Activated T-helper 1 cell treated with Interleukin-2 at 50 U/mL for 16 hours (primary cell): ENCODE results near the gene COL12A1.

ENCODE experiments used
- DNase-seq: peaks from one replicate; pipeline ENCODE4 v3.0.0-alpha.2; 2020; ENCODE audit warnings: low read depth

COL12A1 gene

DNA sequence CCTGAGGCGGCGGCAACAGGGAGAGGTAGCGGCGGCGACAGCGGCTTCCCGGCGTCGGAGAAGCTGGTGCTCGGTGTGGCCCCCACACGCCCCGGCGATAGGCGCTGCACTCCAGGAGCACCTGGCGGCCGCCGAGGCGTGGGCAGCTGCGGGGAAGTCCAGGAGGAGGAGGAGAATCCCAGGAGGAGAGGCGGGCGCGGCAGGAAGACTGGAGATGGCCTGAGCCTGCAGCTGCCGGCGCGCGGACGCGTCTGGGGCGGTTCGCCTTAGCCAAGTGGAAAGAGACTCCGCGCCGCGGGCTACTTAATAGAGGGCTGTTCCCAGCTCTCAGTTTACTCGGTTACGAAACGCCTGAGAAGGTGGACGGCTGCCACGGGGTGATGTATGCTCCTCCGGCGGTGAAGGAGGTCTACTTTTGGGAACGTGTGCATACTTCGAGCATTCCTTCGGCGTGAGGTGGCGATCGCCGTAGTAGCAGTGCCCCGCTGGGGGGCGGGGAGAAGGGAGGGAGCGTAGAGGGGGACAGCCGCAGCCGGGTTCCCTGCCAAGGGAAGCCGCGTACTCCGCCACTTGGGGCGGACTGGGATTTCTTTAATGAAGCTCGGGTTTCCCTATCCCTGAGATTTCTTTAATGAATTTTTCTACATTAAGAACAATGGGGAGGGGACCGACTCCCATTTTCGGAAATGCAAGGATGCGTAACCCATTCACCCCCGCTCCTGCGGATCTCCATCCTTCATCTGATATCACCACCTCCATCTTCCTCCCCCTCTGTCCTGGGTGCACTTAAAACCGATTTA, at the start of gene COL12A1:
Gene COL12A1 (minus strand): TSS at position 278 of the 800 bp plus-strand sequence. CDS start 3,261 bp downstream, outside the sequence.
- DNase-seq, result no peak

- DNase-seq, result no peak
These were observed 44.7 kb upstream of the COL12A1 start for GRCh38 chr6:75250552-75250951.

DNA sequence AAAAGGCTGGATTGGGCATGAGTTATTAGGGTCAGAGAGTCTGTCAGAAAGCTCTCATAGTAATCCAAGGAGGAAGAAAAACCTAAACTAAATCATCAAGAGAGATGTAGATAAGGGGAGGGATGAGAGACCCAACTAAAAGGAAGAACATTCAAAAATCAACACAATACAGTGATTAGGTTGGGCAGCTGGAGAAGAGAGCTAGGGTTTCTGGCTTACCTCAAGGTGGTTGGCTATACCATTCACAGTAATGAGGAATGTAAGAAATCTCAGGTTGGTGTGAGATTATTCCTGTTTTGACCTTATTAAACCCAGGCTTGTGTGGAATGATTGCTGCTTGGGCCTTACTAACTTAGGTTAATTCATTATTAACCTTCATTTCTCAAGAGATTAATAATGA, 44.0 kb upstream of the COL12A1 start:
- no peak for DNase-seq

GRCh38 chr6:75246386-75246785, 40.5 kb upstream of the COL12A1 start:
- DNase-seq, result no peak

DNA sequence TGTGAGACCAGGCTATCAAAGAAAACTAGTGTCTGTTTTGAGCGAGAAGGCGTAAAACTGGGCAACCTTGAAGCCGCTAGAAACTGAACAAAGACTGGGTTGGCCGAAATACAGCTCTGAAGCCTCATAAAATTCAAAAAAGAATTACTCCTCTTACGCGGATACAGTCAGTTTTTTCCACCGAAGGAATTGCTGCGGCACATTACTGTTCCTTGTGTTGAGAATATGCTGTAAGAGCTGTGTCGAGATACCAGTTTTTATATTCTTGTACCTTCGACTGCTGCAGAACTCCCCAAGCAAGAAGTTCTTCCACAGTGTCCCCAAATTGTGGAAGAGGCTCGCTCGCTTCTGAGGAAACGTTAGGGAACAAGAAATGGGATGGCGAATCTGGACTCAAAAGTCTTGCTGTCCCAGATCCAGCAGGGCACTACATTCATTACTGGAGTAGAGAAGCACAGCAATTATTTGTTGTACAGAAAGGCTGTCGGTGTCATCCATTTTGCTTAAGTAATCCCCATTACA, 38.3 kb upstream of the COL12A1 start:
- DNase-seq, result no peak

GRCh38 chr6:75243333-75244062, 37.6 kb upstream of the COL12A1 start, which contains the start of gene COX7A2:
TSS of gene COX7A2 (minus strand) at chr6:75243801. CDS start at chr6:75243734, 67 bp downstream.
- DNase-seq, result peak; percentile 73

- DNase-seq, result no peak
These were observed 30.8 kb upstream of the COL12A1 start for GRCh38 chr6:75236630-75237029.

DNA sequence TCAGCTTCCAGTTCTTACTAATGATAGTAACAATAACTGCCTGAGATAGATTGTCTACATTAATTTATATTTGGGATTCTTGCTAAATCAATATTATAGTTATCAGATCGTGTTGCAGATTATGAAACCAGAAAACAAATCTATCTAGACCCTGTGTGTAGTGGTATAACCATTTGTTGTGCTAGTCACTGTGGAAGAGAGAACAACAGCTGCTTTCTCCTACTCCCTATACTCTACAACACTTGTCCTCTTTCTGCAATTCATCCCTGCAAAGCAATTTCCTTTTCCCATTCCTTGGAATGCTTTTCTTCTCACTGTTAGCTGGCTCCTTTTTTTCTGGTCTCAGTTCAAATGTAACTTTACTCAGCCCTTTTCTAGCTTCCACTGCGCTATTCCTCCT, 29.4 kb upstream of the COL12A1 start:
- no peak for DNase-seq

- no peak for DNase-seq
These were observed 28.4 kb upstream of the COL12A1 start for GRCh38 chr6:75234126-75234865.

- DNase-seq, result no peak
These were observed 27.3 kb upstream of the COL12A1 start for GRCh38 chr6:75233092-75233615.

GRCh38 chr6:75230484-75231325, 24.9 kb upstream of the COL12A1 start:
- no peak for DNase-seq

- DNase-seq, result no peak
These were observed 18.6 kb upstream of the COL12A1 start for GRCh38 chr6:75224303-75224926.

DNA sequence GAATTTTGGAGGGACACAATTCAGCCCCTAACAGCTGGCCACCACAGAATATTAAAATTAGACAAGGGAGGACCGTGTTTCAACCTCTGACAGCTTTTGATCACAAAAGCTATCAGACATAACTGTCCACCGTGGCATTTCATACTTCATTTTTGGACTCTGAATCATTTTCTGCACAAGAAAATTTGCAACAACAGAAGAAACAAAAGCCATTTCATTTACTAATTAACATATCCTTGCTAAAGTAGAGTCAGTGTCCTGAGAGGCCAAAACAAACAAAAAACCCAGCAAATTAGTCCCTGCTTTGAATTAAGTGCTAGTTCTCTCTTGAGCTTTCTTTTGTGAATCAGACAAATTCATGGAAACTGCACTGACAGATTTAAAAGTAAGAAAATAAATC, 17.6 kb upstream of the COL12A1 start:
- DNase-seq, result no peak

DNA sequence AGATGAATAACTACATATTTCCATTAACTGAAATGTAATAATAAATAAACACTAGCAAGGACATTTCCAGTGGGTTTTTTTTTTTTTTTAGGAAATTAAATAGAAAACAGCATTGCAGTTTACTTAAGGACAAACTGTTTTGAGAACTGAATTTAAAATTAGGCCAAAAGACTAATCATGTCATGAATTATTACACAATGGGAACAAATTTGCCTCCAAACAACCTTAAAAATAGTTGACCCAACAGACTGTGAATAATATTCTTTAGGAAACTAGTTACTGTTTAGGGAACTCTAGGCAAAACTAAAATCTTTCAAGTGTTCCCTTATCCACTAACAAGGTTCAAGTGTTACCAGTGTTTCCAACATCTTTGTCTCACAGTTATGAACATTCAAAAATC, 16.4 kb upstream of the COL12A1 start:
- DNase-seq, result no peak

GRCh38 chr6:75221116-75221515, 15.3 kb upstream of the COL12A1 start:
- no peak for DNase-seq

GRCh38 chr6:75220357-75220756, 14.5 kb upstream of the COL12A1 start:
- no peak for DNase-seq

DNA sequence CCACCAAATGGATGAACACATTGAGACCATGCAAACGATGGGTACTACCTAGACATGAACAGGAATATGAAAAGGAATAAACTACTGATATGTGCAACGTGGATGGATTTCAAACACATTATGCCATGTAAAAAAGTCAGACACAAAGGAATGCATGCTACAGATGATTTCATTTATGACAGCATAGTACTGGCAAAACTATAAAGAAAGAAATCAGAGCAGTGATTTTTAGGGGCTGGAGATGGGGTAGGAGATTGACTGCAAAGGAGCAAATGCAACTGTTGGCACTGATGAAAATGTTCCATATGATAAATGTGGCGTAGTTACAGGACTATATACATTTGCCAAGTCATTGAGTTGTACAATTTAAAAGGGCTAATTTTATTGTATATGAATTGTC, 13.4 kb upstream of the COL12A1 start:
- no peak for DNase-seq

GRCh38 chr6:75217193-75217592, 11.3 kb upstream of the COL12A1 start:
- no peak for DNase-seq

DNA sequence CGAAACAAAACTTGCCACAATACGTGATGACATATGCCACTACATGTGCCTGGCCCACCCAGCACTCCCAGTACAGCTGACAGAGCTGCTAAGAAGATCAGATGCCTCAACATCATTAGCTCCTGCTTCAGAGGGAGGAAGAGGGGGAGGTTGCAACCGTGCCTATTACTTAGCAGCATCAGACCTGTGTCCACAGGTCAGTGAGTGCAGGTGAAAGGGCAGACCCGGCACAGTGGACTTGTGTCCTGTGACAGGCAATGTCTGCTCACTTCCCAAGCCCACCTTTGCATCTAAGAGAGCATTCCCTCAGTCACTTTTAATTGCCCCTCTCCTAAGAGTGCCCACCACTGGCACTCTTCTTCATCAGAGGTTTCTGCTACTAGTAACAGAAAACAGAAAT, 9.4 kb upstream of the COL12A1 start:
- DNase-seq, result no peak

- no peak for DNase-seq
These were observed 7.9 kb upstream of the COL12A1 start for GRCh38 chr6:75213732-75214131.

DNA sequence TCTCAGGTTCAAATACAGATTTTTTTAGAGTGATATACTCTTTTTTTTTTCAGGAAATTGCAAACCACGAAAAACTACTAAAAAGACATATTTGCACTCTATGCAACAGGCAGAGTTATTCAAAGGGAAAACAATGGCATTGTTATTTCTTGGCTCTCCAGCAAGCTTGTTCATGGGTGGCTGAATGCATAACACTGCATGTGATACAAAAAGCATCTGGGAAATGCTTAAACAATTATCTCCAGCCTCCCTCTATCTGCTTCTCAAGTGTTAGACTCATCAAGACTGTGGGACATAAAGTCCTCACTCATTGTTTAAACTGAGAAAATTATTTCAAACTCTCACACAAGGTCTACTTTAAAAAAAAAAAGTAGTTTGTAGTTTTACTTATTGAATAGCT, 7.3 kb upstream of the COL12A1 start:
- DNase-seq, result no peak
